Measurements from ENCODE around the gene RNF40. TPM values are rescaled to one million over a fixed set of nuclear protein-coding genes. Genes with fewer than 3 reads are reported as not detected.

Gene RNF40
- total and polyA plus RNA-seq, 4 donors = 25.9 to 55.4 (median 34.1) TPM

DNA sequence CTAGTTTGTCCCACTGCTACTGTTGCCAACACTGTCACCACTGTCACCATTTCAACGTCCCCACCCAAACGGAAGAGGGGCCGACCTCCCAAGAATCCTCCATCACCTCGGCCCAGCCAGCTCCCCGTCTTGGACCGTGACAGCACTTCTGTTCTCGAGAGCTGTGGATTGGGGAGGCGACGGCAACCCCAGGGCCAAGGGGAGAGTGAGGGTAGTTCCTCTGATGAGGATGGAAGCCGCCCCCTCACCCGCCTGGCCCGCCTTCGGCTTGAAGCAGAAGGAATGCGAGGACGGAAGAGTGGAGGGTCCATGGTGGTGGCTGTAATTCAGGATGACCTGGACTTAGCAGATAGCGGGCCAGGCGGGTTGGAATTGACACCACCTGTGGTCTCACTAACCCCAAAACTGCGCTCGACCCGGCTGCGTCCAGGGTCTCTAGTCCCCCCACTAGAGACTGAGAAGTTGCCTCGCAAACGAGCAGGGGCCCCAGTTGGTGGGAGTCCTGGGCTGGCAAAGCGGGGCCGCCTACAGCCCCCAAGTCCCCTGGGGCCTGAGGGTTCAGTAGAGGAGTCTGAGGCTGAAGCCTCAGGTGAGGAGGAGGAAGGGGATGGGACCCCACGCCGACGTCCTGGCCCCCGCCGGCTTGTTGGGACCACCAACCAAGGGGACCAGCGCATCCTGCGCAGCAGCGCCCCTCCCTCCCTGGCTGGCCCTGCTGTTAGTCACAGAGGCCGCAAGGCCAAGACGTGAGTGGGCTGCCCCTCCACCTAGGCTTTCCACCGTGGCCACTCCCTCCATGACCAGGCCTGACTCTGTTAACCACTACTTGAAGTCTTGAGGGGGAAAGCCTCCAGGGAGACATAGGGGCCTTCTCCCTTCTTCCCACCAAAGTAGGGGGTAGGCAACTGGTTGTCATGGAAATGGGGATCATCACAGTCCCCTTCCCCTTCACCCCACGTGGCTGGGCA, 22.9 kb upstream of the RNF40 start:
- no peak overlapping the region for H3K4me3 ChIP-seq (ENCODE audit: low read depth in 1 of 3, low read length in 3 of 3)
- H3K36me3 ChIP-seq (ENCODE audit: control insufficient read depth in 4 of 4, insufficient read depth in 3 of 4, low read depth in 1 of 4, low read length in 3 of 4) = peaks cover 17 to 43% (median 34%) of the 10 kb centered on the region in 4 donors
- no peaks in the 10 kb centered on the region for H3K27me3 ChIP-seq (ENCODE audit: control insufficient read depth in 4 of 4, insufficient read depth in 4 of 4, low read length in 3 of 4)
- TF ChIP-seq, protein P1, sequence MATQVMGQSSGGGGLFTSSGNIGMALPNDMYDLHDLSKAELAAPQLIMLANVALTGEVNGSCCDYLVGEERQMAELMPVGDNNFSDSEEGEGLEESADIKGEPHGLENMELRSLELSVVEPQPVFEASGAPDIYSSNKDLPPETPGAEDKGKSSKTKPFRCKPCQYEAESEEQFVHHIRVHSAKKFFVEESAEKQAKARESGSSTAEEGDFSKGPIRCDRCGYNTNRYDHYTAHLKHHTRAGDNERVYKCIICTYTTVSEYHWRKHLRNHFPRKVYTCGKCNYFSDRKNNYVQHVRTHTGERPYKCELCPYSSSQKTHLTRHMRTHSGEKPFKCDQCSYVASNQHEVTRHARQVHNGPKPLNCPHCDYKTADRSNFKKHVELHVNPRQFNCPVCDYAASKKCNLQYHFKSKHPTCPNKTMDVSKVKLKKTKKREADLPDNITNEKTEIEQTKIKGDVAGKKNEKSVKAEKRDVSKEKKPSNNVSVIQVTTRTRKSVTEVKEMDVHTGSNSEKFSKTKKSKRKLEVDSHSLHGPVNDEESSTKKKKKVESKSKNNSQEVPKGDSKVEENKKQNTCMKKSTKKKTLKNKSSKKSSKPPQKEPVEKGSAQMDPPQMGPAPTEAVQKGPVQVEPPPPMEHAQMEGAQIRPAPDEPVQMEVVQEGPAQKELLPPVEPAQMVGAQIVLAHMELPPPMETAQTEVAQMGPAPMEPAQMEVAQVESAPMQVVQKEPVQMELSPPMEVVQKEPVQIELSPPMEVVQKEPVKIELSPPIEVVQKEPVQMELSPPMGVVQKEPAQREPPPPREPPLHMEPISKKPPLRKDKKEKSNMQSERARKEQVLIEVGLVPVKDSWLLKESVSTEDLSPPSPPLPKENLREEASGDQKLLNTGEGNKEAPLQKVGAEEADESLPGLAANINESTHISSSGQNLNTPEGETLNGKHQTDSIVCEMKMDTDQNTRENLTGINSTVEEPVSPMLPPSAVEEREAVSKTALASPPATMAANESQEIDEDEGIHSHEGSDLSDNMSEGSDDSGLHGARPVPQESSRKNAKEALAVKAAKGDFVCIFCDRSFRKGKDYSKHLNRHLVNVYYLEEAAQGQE (IDR thresholded peaks at IDR 0.05) = no peak
- TF ChIP-seq HNF4A (conservative IDR thresholded peaks at IDR 0.05) = no peak
- no peak for TF ChIP-seq TAF1 (conservative IDR thresholded peaks at IDR 0.05)
- no peak for TF ChIP-seq FOXA2 (IDR thresholded peaks at IDR 0.05)
- no peak for TF ChIP-seq GABPA (IDR thresholded peaks at IDR 0.05 in 1 of 2, conservative IDR thresholded peaks at IDR 0.05 in 1 of 2)
- TF ChIP-seq JUND (IDR thresholded peaks at IDR 0.05) = no peak
- no peak for TF ChIP-seq HNF4G (IDR thresholded peaks at IDR 0.05)
- no peak for TF ChIP-seq NR2F2 (IDR thresholded peaks at IDR 0.05)
- TF ChIP-seq FOXA1 (IDR thresholded peaks at IDR 0.05) = no peak
- no peak for TF ChIP-seq YY1 (IDR thresholded peaks at IDR 0.05)
- TF ChIP-seq SP1 (IDR thresholded peaks at IDR 0.05) = no peak
- no peak for DNase-seq (ENCODE audit: low spot score)
- H3K9me3 ChIP-seq (ENCODE audit: control insufficient read depth in 4 of 4, low read length in 3 of 4) = no peaks in the 10 kb centered on the region
- H3K27ac ChIP-seq (ENCODE audit: low read depth in 1 of 2, low read length in 2 of 2) = no peak overlapping the region
- peaks cover 0 to 7% (median 5%) of the 10 kb centered on the region in 4 donors for H3K4me1 ChIP-seq (ENCODE audit: control insufficient read depth in 4 of 4, insufficient read depth in 4 of 4, low read length in 3 of 4)
- H3K9ac ChIP-seq (ENCODE audit: low read depth in 1 of 2, low read length in 2 of 2) = no peak overlapping the region
- 95% methylated on average over 37 of the region's 37 CpGs for WGBS

DNA sequence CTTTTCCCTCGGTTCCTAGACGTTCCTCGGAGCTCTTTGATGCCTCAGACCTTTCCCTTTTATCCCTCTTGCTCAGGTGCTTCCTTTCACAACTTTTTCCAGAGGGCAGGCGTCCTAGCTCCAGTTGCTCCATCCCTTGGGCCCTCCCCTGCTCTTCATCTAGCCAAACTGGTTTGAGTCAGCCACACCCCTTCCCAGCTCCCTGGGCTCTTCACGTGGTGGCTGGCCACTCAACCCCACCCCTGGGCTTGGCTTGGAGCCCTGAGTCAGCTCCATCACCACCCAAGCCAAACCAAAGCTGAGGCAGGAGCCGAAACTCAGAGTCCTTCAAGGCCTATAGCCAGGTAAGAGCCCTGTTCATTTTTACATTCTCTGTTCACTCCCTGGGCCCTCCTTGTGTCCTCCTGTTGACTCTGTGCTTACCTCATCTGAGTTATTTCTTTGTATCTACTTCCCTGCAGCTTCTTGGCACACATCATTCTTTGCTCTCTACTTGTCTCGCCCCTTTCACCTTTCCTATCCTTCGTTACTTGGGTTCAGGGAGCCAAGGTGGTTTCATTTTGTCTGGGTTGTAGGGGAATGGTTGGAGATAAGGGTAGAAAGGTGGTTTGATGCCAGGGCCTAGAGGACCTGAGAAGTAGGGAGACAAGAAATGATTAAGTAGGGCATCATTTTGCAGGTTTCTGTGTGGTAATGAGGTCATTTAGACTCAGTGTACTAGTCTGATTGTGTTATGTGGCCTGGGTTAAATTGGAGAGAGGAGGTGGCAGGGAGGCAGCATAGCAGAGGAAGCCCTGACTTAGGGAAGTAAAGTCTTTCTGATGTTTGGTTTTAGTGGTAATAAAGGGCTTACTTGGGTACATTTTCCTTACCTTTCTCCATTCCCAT, 21.5 kb upstream of the RNF40 start:
- WGBS = 54% methylated on average over 8 of the region's 8 CpGs
- Histone ChIP-seq H3K9ac (ENCODE audit: low read depth in 1 of 2, low read length in 2 of 2) (no peak overlapping the region), H3K4me3 (ENCODE audit: low read depth in 1 of 3, low read length in 3 of 3) (no peak overlapping the region), H3K9me3 (ENCODE audit: control insufficient read depth in 4 of 4, low read length in 3 of 4) (no peaks in the 10 kb centered on the region), H3K27ac (ENCODE audit: low read depth in 1 of 2, low read length in 2 of 2) (peak overlapping the region; percentile 9 to 38), H3K36me3 (ENCODE audit: control insufficient read depth in 4 of 4, insufficient read depth in 3 of 4, low read depth in 1 of 4, low read length in 3 of 4) (peaks cover 15 to 36% (median 29%) of the 10 kb centered on the region in 4 donors), H3K4me1 (ENCODE audit: control insufficient read depth in 4 of 4, insufficient read depth in 4 of 4, low read length in 3 of 4) (peaks cover 4 to 18% (median 8%) of the 10 kb centered on the region in 4 donors), H3K27me3 (ENCODE audit: control insufficient read depth in 4 of 4, insufficient read depth in 4 of 4, low read length in 3 of 4) (no peaks in the 10 kb centered on the region)
- peak; percentile 72 for DNase-seq (ENCODE audit: low spot score)
- TF ChIP-seq RXRA (IDR thresholded peaks at IDR 0.05) = peak in 1 of 2 donors; percentile 61
- TF ChIP-seq, protein P2, sequence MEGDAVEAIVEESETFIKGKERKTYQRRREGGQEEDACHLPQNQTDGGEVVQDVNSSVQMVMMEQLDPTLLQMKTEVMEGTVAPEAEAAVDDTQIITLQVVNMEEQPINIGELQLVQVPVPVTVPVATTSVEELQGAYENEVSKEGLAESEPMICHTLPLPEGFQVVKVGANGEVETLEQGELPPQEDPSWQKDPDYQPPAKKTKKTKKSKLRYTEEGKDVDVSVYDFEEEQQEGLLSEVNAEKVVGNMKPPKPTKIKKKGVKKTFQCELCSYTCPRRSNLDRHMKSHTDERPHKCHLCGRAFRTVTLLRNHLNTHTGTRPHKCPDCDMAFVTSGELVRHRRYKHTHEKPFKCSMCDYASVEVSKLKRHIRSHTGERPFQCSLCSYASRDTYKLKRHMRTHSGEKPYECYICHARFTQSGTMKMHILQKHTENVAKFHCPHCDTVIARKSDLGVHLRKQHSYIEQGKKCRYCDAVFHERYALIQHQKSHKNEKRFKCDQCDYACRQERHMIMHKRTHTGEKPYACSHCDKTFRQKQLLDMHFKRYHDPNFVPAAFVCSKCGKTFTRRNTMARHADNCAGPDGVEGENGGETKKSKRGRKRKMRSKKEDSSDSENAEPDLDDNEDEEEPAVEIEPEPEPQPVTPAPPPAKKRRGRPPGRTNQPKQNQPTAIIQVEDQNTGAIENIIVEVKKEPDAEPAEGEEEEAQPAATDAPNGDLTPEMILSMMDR (IDR thresholded peaks at IDR 0.05; ENCODE audit: low read depth, low read length, missing input control) = no peak
- peak; percentile 47 for TF ChIP-seq SP1 (IDR thresholded peaks at IDR 0.05)
- TF ChIP-seq HNF4G (IDR thresholded peaks at IDR 0.05) = no peak
- no peak for TF ChIP-seq FOXA1 (IDR thresholded peaks at IDR 0.05)
- TF ChIP-seq EGR1 (IDR thresholded peaks at IDR 0.05; ENCODE audit: low read depth in 2 of 2) = peak in 1 of 2 donors; percentile 29
- TF ChIP-seq, protein P3, sequence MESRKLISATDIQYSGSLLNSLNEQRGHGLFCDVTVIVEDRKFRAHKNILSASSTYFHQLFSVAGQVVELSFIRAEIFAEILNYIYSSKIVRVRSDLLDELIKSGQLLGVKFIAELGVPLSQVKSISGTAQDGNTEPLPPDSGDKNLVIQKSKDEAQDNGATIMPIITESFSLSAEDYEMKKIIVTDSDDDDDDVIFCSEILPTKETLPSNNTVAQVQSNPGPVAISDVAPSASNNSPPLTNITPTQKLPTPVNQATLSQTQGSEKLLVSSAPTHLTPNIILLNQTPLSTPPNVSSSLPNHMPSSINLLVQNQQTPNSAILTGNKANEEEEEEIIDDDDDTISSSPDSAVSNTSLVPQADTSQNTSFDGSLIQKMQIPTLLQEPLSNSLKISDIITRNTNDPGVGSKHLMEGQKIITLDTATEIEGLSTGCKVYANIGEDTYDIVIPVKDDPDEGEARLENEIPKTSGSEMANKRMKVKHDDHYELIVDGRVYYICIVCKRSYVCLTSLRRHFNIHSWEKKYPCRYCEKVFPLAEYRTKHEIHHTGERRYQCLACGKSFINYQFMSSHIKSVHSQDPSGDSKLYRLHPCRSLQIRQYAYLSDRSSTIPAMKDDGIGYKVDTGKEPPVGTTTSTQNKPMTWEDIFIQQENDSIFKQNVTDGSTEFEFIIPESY (IDR thresholded peaks at IDR 0.05) = no peak
- no peak for TF ChIP-seq RAD21 (IDR thresholded peaks at IDR 0.05)
- TF ChIP-seq TAF1 (conservative IDR thresholded peaks at IDR 0.05) = no peak
- TF ChIP-seq GABPA (IDR thresholded peaks at IDR 0.05 in 1 of 2, conservative IDR thresholded peaks at IDR 0.05 in 1 of 2) = no peak
- TF ChIP-seq YY1 (IDR thresholded peaks at IDR 0.05) = peak; percentile 30
- TF ChIP-seq NR2F2 (IDR thresholded peaks at IDR 0.05) = no peak
- TF ChIP-seq HNF4A (conservative IDR thresholded peaks at IDR 0.05) = peak in 1 of 2 donors; percentile 51
- TF ChIP-seq FOXA2 (IDR thresholded peaks at IDR 0.05) = no peak
- TF ChIP-seq JUND (IDR thresholded peaks at IDR 0.05) = peak in 1 of 2 donors; percentile 11
- TF ChIP-seq, protein P4, sequence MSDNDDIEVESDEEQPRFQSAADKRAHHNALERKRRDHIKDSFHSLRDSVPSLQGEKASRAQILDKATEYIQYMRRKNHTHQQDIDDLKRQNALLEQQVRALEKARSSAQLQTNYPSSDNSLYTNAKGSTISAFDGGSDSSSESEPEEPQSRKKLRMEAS (IDR thresholded peaks at IDR 0.05) = peak; percentile 34
